SK-N-SH (cell line): ENCODE data around the gene CIDEA. TPM values are rescaled to one million over a fixed set of nuclear protein-coding genes. Genes with fewer than 3 reads are reported as not detected.

Experiments used
- CTCF ChIA-PET: fragments of 300-600, 350-600 bp; formaldehyde crosslinking; extraction: SDS; loops from one replicate; lab custom pipeline; 2021; lab: Yijun Ruan, JAX
- POLR2A ChIA-PET: fragments of 350-600 bp; sonication (Branson Sonifier 250); formaldehyde crosslinking; extraction: SDS; loops from one replicate; lab custom pipeline; 2020; ENCODE audit warnings: antibody characterized with exemption, inconsistent platforms; lab: Yijun Ruan, JAX
- DNase-seq: peaks from one replicate; pipeline ENCODE4 v3.0.0; 2012
- H2AFZ ChIP-seq: fragments of 200-600 bp; sonication (generic); 2 replicates; pipeline ENCODE4 v1.8.1; 2016; ENCODE audit warnings: antibody characterized with exemption, mild to moderate bottlenecking, low read depth
- H3F3A ChIP-seq: fragments of 200-600 bp; sonication (generic); replicated peaks from 2 replicates; pipeline ENCODE3; 2016; ENCODE audit warnings: antibody characterized with exemption, mild to moderate bottlenecking; ENCODE audit not compliant: insufficient read depth
- H3K27ac ChIP-seq, 2 experiments: fragments of 200-500 bp in 1 of 2; fragments of 200-600 bp in 1 of 2; sonication (Bioruptor generic) in 1 of 2; sonication (generic), shearing (Covaris generic) in 1 of 2; 2 replicates each; pipeline versions ENCODE4 v1.5.1 to v1.6.1; 2014 to 2016; ENCODE audit warnings: low read depth in 2 of 2, inconsistent platforms in 1 of 2, low read length in 1 of 2, mild to moderate bottlenecking in 1 of 2, mixed read lengths in 1 of 2
- H3K27me3 ChIP-seq: fragments of 200-600 bp; sonication (generic), shearing (Covaris generic); 2 replicates; pipeline ENCODE4 v1.6.1; 2016; ENCODE audit warnings: mixed run types; ENCODE audit not compliant: insufficient read depth
- H3K36me3 ChIP-seq, 2 experiments: fragments of 200-500 bp in 1 of 2; fragments of 200-600 bp in 1 of 2; sonication (Bioruptor generic) in 1 of 2; sonication (generic) in 1 of 2; replicated peaks in 1 of 2; 2 replicates each; pipeline versions ENCODE3 to v1.5.1; 2014 to 2016; ENCODE audit warnings: low read length in 1 of 2, mild to moderate bottlenecking in 1 of 2; ENCODE audit not compliant: insufficient read depth in 2 of 2, control insufficient read depth in 1 of 2
- H3K4me1 ChIP-seq, 2 experiments: fragments of 200-500 bp in 1 of 2; fragments of 200-600 bp in 1 of 2; sonication (Bioruptor generic) in 1 of 2; sonication (generic), shearing (Covaris generic) in 1 of 2; 2 replicates each; pipeline versions ENCODE4 v1.5.1 to v1.6.1; 2014 to 2016; ENCODE audit warnings: low read depth in 1 of 2, low read length in 1 of 2, mixed run types in 1 of 2; ENCODE audit not compliant: insufficient read depth in 2 of 2, control insufficient read depth in 1 of 2
- H3K4me2 ChIP-seq: fragments of 200-600 bp; sonication (generic), shearing (Covaris generic); 2 replicates; pipeline ENCODE4 v1.6.1; 2017; ENCODE audit warnings: mixed run types
- H3K4me3 ChIP-seq, 2 experiments: fragments of 200-500 bp in 1 of 2; fragments of 200-600 bp in 1 of 2; sonication (Bioruptor generic) in 1 of 2; sonication (generic), shearing (Covaris generic) in 1 of 2; 2 replicates each; pipeline versions ENCODE4 v1.5.1 to v1.8.1; 2014 to 2016; ENCODE audit warnings: low read depth in 2 of 2, inconsistent platforms in 1 of 2, low read length in 1 of 2, mild to moderate bottlenecking in 1 of 2, mixed read lengths in 1 of 2, moderate library complexity in 1 of 2
- H3K79me2 ChIP-seq: fragments of 200-600 bp; sonication (generic); 2 replicates; pipeline ENCODE4 v1.8.1; 2017; ENCODE audit warnings: mild to moderate bottlenecking; ENCODE audit not compliant: insufficient read depth
- H3K9ac ChIP-seq: fragments of 200-600 bp; sonication (generic); 2 replicates; pipeline ENCODE4 v1.6.1; 2017; ENCODE audit warnings: mixed run types
- H3K9me2 ChIP-seq: fragments of 200-600 bp; sonication (generic); 2 replicates; pipeline ENCODE4 v1.6.1; 2017; ENCODE audit warnings: mixed run types
- H3K9me3 ChIP-seq: fragments of 200-600 bp; sonication (generic); 2 replicates; pipeline ENCODE4 v1.6.1; 2017; ENCODE audit warnings: mixed run types, mild to moderate bottlenecking, moderate library complexity
- H4K20me1 ChIP-seq: fragments of 200-600 bp; sonication (generic); 2 replicates; pipeline ENCODE4 v1.6.1; 2017; ENCODE audit warnings: mild to moderate bottlenecking, mixed run types; ENCODE audit not compliant: insufficient read depth
- ELF1 ChIP-seq: IDR thresholded peaks from 2 replicates; pipeline ENCODE4 v1.4.0; 2012
- EZH2phosphoT487 ChIP-seq: fragments of 200-600 bp; sonication (generic); IDR thresholded peaks from 2 replicates; pipeline ENCODE4 v1.6.1; 2017; ENCODE audit warnings: low read depth, mixed run types, mild to moderate bottlenecking, antibody characterized with exemption, moderate library complexity, borderline replicate concordance
- FOXM1 ChIP-seq: IDR thresholded peaks from 2 replicates; pipeline ENCODE4 v1.4.0; 2012; ENCODE audit warnings: low read depth, mild to moderate bottlenecking
- GABPA ChIP-seq: IDR thresholded peaks from 2 replicates; pipeline ENCODE4 v1.4.0; 2012; ENCODE audit warnings: low read depth, mild to moderate bottlenecking
- MEF2A ChIP-seq: IDR thresholded peaks from 2 replicates; pipeline ENCODE4 v1.4.0; 2012; ENCODE audit warnings: low read depth, borderline replicate concordance
- MXI1 ChIP-seq: IDR thresholded peaks from 2 replicates; pipeline ENCODE4 v1.6.1; 2012; ENCODE audit warnings: mild to moderate bottlenecking, low read depth, low read length, improper control_type of control experiment
- NFIC ChIP-seq: IDR thresholded peaks from 2 replicates; pipeline ENCODE4 v1.4.0; 2012; ENCODE audit warnings: borderline replicate concordance
- POLR2AphosphoS5 ChIP-seq: IDR thresholded peaks from 2 replicates; pipeline ENCODE4 v1.6.1; 2012; ENCODE audit warnings: low read depth, low read length
- RAD21 ChIP-seq: IDR thresholded peaks from 2 replicates; pipeline ENCODE4 v1.6.1; 2012; ENCODE audit warnings: mild to moderate bottlenecking, low read length
- RFX5 ChIP-seq: IDR thresholded peaks from 2 replicates; pipeline ENCODE4 v1.6.1; 2012; ENCODE audit warnings: mild to moderate bottlenecking, improper control_type of control experiment, low read length
- SIN3A ChIP-seq: IDR thresholded peaks from 2 replicates; pipeline ENCODE4 v1.6.1; 2012; ENCODE audit warnings: low read depth, mild to moderate bottlenecking, low read length, moderate library complexity, borderline replicate concordance
- SMC3 ChIP-seq: IDR thresholded peaks from 2 replicates; pipeline ENCODE4 v1.6.1; 2012; ENCODE audit warnings: low read depth, low read length, improper control_type of control experiment
- TAF1 ChIP-seq: IDR thresholded peaks from 2 replicates; pipeline ENCODE4 v1.6.1; 2012; ENCODE audit warnings: low read depth, mild to moderate bottlenecking, low read length, moderate library complexity, borderline replicate concordance
- WGBS: methylation state at CpG from one replicate; pipeline ENCODE4 v1.1.6; 2017; ENCODE audit warnings: low lambda C conversion rate; 5-methylcytosine and 5-hydroxymethylcytosine counted together
- polyA plus RNA-seq, 3 experiments: library from polyadenylated mRNA; depleted of rRNA; stranded (reverse); fragments of >200 nt; gene quantifications; 2 replicates each; pipeline ENCODE4 v1.2.3, GENCODE V29; 2012
- TF ChIP-seq, protein P1 (sequence below): fragments of 150-350 bp; IDR thresholded peaks from 2 replicates; pipeline ENCODE4 v1.6.1; 2016; ENCODE audit warnings: mild to moderate bottlenecking, low read depth, low read length
- TF ChIP-seq, protein P2 (sequence below): fragments of 150-350 bp; IDR thresholded peaks from 2 replicates; pipeline ENCODE4 v1.6.1; 2017; ENCODE audit warnings: antibody characterized with exemption, low read length, low read depth, borderline replicate concordance

The CIDEA gene
- polyA plus RNA-seq, 1 of the 3 experiments (the other 2 are of a cell fraction): not detected

- no peak for DNase-seq
- H3K36me3 ChIP-seq: peaks cover 44 to 62% of the 10 kb centered on the region in 2 experiments
- no peak overlapping the region for H3K4me3 ChIP-seq
- H3K79me2 ChIP-seq: peaks cover 100% of the 10 kb centered on the region
- H3K9ac ChIP-seq: no peak overlapping the region
- no peaks in the 10 kb centered on the region for H3K9me2 ChIP-seq
- H3K9me3 ChIP-seq: no peaks in the 10 kb centered on the region
- ChIA-PET POLR2A (no interaction called here), CTCF (interaction anchor here (3.0 kb wide), 1 partner anchor 9 kb away, joined by 24 read pairs; no protein-coding TSS in a partner anchor)
- peaks cover 2 to 11% of the 10 kb centered on the region in 2 experiments; a peak in 3 of 4 replicates for H3K4me1 ChIP-seq
- 99% methylated on average over 5 of the region's 5 CpGs for WGBS
- H2AFZ ChIP-seq: no peak overlapping the region
- H4K20me1 ChIP-seq: peaks cover 68% of the 10 kb centered on the region
- H3K27ac ChIP-seq: peak overlapping the region in 1 of 2 experiments; percentile 40; a peak in 1 of 4 replicates
- TF ChIP-seq MXI1: no peak
- TF ChIP-seq TAF1: no peak
- TF ChIP-seq MEF2A: no peak
- TF ChIP-seq, protein P1, sequence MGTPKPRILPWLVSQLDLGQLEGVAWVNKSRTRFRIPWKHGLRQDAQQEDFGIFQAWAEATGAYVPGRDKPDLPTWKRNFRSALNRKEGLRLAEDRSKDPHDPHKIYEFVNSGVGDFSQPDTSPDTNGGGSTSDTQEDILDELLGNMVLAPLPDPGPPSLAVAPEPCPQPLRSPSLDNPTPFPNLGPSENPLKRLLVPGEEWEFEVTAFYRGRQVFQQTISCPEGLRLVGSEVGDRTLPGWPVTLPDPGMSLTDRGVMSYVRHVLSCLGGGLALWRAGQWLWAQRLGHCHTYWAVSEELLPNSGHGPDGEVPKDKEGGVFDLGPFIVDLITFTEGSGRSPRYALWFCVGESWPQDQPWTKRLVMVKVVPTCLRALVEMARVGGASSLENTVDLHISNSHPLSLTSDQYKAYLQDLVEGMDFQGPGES: no peak
- no peak for TF ChIP-seq ELF1
- TF ChIP-seq RAD21: no peak
- TF ChIP-seq, protein P2, sequence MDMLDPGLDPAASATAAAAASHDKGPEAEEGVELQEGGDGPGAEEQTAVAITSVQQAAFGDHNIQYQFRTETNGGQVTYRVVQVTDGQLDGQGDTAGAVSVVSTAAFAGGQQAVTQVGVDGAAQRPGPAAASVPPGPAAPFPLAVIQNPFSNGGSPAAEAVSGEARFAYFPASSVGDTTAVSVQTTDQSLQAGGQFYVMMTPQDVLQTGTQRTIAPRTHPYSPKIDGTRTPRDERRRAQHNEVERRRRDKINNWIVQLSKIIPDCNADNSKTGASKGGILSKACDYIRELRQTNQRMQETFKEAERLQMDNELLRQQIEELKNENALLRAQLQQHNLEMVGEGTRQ: no peak
- TF ChIP-seq POLR2AphosphoS5: no peak
- TF ChIP-seq FOXM1: no peak
- no peak for TF ChIP-seq RFX5
- TF ChIP-seq NFIC: no peak
- TF ChIP-seq SIN3A: no peak
- no peak for TF ChIP-seq SMC3
- no peak for TF ChIP-seq GABPA
- TF ChIP-seq, all 33 proteins: peak for 0
- Histone ChIP-seq H3F3A (peaks cover 45% of the 10 kb centered on the region), H3K27me3 (no peaks in the 10 kb centered on the region), H3K4me2 (no peak overlapping the region)
Observed at GRCh38 chr18:12318857-12319256, 64.7 kb downstream of the CIDEA start.

DNA sequence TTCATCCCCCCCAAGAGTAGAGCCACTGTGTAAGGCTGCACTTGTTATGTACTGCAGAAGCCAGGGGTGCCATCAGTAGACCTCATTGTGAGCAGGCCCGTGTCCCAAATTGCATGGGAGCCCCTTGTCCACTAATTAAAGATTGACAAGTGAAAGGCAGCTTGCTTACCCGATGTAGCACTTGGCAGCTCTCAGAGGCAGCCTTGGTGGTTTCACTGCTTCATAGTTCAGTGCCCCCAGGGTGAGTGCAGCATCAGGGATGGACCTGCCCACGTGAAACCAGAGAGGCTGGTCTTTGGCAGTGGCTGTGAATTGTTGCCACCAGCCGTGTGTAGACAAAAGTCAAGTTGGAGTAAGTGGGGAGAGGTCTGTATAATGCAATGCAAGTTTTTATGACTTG, 67.2 kb downstream of the CIDEA start:
- no peak overlapping the region for H3K4me2 ChIP-seq
- H2AFZ ChIP-seq: no peak overlapping the region
- no peaks in the 10 kb centered on the region for H3K9me2 ChIP-seq
- peaks cover 70% of the 10 kb centered on the region for H4K20me1 ChIP-seq
- no peak for DNase-seq
- TF ChIP-seq EZH2phosphoT487: no peak
- no peak for TF ChIP-seq GABPA
- no peak for TF ChIP-seq MXI1
- no peaks in the 10 kb centered on the region for H3K27me3 ChIP-seq
- 65% methylated on average over 3 of the region's 4 CpGs for WGBS
- no peaks in the 10 kb centered on the region for H3K9me3 ChIP-seq
- POLR2A ChIA-PET: no interaction called here
- peaks cover 43 to 55% of the 10 kb centered on the region in 2 experiments for H3K36me3 ChIP-seq
- no peak overlapping the region for H3K9ac ChIP-seq
- CTCF ChIA-PET: no interaction called here
- H3K27ac ChIP-seq: 0 out of 4 replicates have a peak overlapping the region, but pooled peaks of 1 of the 2 experiments have one; percentile 7
- H3K4me3 ChIP-seq: no peak overlapping the region
- H3K4me1 ChIP-seq: no peaks in the 10 kb centered on the region
- peaks cover 42% of the 10 kb centered on the region for H3F3A ChIP-seq
- peaks cover 89% of the 10 kb centered on the region for H3K79me2 ChIP-seq
